Ovary (tissue), 9 donors: Measurements from ENCODE around the gene GNB5. TPM values are rescaled to one million over a fixed set of nuclear protein-coding genes. Genes with fewer than 3 reads are reported as not detected.

Experiments
- DNase-seq, 5 donors: peaks; one replicate each; pipeline ENCODE4 v3.0.0-alpha.2; 2019 to 2020
- H3K27ac ChIP-seq, 2 donors: fragments of 200-600 bp; one replicate each; pipeline versions ENCODE4 v1.5.1 to v1.8.0; 2019 to 2022
- H3K27me3 ChIP-seq: fragments of 200-600 bp; one replicate; pipeline ENCODE4 v1.8.0; 2022
- H3K36me3 ChIP-seq: fragments of 200-600 bp; sonication (generic); one replicate; pipeline ENCODE4 v1.5.1; 2019
- H3K4me1 ChIP-seq: one replicate; pipeline ENCODE4 v1.8.1; 2013; ENCODE audit warnings: mild to moderate bottlenecking, moderate library complexity; ENCODE audit not compliant: insufficient read depth
- H3K4me3 ChIP-seq: fragments of 200-600 bp; sonication (generic); one replicate; pipeline ENCODE4 v1.5.1; 2017
- H3K9me3 ChIP-seq, 2 donors: fragments of 200-600 bp in 1 of 2; sonication (generic) in 1 of 2; one replicate each; pipeline versions ENCODE4 v1.5.1 to v1.8.1; 2013 to 2019; ENCODE audit warnings: mild to moderate bottlenecking in 1 of 2, moderate library complexity in 1 of 2
- EP300 ChIP-seq: sonication (generic); formaldehyde crosslinking; IDR thresholded peaks from one replicate; pipeline ENCODE4 v1.6.1; 2017; ENCODE audit warnings: antibody characterized with exemption
- POLR2A ChIP-seq: fragments of 450-650 bp; IDR thresholded peaks from one replicate; pipeline ENCODE4 v1.6.1; 2017; ENCODE audit warnings: antibody characterized with exemption, mild to moderate bottlenecking, moderate library complexity
- WGBS, 3 donors: extraction: QIAGEN DNeasy Blood & Tissue Kit in 1 of 3; methylation state at CpG; one replicate each; pipeline versions ENCODE4 v1.1.5 to v1.1.7; 2013 to 2017; 5-methylcytosine and 5-hydroxymethylcytosine counted together
- intact Hi-C, 4 donors: fragments of 100-400 bp; cut with DNase I; formaldehyde crosslinking; loops; one replicate each; pipeline versions ENCODE4 v1.11.0 to v1.15.1; 2022 to 2023
- polyA plus RNA-seq, 2 donors: library from polyadenylated mRNA; stranded (reverse); fragments of 200-250 nt in 1 of 2; fragments of 350-450 nt in 1 of 2; fragmentation: Illumina TruSeq in 1 of 2; extraction: RNeasy Lipid Tissue Mini Kit (QIAGEN cat#74804) in 1 of 2; gene quantifications; one replicate each; pipeline ENCODE4 v1.2.3, GENCODE V29; 2013 to 2014
- total RNA-seq, 7 donors: library from RNA; depleted of rRNA in 2 of 7; stranded (reverse); fragments of >200 nt in 2 of 7; fragmentation: NEBNext Ultra II Directional in 3 of 7; extraction: Animal tissue kit (Norgen Biotek cat#: 25700) in 3 of 7; gene quantifications; one replicate each; pipeline versions ENCODE4 v1.1.0 to v1.2.4, GENCODE V29; 2016 to 2023
- TF ChIP-seq, protein P1 (sequence below), 3 donors: fragments of 450-650 bp in 2 of 3; fragments of 200-600 bp in 1 of 3; IDR thresholded peaks; one replicate each; pipeline versions ENCODE4 v1.5.1 to v1.8.0; 2016 to 2022; ENCODE audit warnings: antibody characterized with exemption in 3 of 3, mild to moderate bottlenecking in 1 of 3
- donor health status: DM: no; HTN: no; CAD: no; lungs with moderate emphysema.
- donor health status: DM: no; HTN: no; CAD: no.
- donor health status: Bipolar disorder and iron deficiency.
- donor health status: DM: yes; HTN: yes; CAD: no.
- donor health status: DM: no; HTN: no; CAD: no.
- donor health status: DM: yes; HTN: yes; CAD: no.

GNB5 gene
- total and polyA plus RNA-seq, 9 donors = 49.2 to 101 (median 64.8) TPM

DNA sequence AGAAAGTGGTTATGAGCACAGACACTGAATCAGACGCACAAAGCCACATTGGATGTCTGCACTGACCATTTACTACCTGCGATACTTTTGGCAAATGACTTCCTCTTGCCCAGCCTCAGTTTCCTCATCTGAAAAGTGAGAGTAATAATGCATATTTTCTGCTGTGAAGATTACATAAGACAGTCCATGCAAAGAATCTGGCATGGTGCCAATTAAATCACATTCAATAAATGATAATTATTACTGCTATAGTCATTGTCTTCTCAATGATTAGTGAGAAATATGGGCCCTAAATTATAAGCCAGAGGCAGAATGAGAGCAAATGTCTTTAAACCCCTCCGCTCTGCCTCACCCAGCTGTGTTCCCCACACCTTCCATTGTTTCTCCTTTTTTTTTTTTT lies 62.6 kb downstream of the GNB5 start:
- no peaks in the 10 kb centered on the region for H3K36me3 ChIP-seq
- no peaks in the 10 kb centered on the region for H3K4me1 ChIP-seq
- no peak for TF ChIP-seq EP300
- TF ChIP-seq, protein P1, sequence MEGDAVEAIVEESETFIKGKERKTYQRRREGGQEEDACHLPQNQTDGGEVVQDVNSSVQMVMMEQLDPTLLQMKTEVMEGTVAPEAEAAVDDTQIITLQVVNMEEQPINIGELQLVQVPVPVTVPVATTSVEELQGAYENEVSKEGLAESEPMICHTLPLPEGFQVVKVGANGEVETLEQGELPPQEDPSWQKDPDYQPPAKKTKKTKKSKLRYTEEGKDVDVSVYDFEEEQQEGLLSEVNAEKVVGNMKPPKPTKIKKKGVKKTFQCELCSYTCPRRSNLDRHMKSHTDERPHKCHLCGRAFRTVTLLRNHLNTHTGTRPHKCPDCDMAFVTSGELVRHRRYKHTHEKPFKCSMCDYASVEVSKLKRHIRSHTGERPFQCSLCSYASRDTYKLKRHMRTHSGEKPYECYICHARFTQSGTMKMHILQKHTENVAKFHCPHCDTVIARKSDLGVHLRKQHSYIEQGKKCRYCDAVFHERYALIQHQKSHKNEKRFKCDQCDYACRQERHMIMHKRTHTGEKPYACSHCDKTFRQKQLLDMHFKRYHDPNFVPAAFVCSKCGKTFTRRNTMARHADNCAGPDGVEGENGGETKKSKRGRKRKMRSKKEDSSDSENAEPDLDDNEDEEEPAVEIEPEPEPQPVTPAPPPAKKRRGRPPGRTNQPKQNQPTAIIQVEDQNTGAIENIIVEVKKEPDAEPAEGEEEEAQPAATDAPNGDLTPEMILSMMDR (IDR thresholded peaks at IDR 0.05) = no peak
- no peak for TF ChIP-seq POLR2A
- no peaks in the 10 kb centered on the region for H3K9me3 ChIP-seq
- no peaks in the 10 kb centered on the region for H3K27me3 ChIP-seq
- no peak overlapping the region for H3K27ac ChIP-seq
- intact Hi-C loops = no loop called here
- 95 to 99% (median 95%) methylated on average over 3 of the region's 3 CpGs for WGBS, 3 donors
- DNase-seq = no peak
- H3K4me3 ChIP-seq = no peak overlapping the region

DNA sequence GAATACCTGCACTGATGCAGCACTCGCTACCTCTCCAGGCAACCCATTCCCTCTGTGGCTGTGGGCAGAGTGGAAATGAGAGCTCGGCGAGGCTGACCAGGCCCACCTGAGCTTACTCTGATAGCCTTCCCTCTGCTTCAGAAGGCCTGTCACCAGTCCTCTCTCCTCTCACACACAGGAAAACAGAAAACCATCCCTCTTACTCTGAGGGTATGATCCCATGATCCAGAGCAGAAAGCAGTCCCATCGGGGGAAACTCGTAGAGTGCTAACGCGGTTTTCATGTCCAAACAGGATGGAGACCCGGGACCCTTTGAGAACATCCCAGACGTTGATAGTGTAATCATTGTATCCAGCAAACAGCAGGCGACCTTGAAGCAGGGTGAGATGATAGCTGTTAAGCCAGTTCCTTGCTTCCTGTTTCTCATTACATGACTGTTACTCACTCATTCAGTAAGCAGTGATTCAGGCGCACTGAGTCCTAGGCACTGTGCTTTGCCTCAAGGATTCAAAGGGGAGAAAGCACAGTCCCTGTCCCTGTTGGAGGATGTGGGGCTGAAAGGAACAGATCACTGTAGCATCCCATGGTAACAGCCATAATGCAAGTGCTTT lies 66.8 kb downstream of the GNB5 start:
- no peaks in the 10 kb centered on the region for H3K9me3 ChIP-seq
- H3K27ac ChIP-seq = no peak overlapping the region
- intact Hi-C loops = no loop called here
- 65 to 77% (median 69%) methylated on average over 11 of the region's 11 CpGs for WGBS, 3 donors
- H3K36me3 ChIP-seq = no peaks in the 10 kb centered on the region
- TF ChIP-seq EP300 = no peak
- TF ChIP-seq, protein P1 (IDR thresholded peaks at IDR 0.05) = no peak
- no peak for TF ChIP-seq POLR2A
- no peaks in the 10 kb centered on the region for H3K4me1 ChIP-seq
- DNase-seq = no peak
- no peak overlapping the region for H3K4me3 ChIP-seq
- H3K27me3 ChIP-seq = no peaks in the 10 kb centered on the region

DNA sequence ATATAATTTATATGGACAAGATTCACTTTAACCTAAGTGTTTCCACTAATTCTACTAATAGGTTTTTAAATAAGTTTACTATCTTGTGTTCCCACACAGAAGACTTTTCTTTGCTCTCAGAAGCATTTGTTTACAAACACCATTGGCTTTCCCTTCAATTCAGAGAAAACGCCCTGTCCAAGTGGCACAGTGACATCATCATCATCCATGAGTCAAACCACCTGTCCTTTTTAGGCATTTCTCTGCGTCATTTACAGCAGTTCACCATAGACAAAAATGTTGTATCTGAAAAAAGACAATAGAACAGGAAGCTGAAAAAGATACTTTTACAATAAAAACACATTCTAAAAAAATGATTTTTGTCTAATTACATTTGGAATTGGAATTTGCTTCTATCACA lies 69.3 kb downstream of the GNB5 start:
- no peaks in the 10 kb centered on the region for H3K9me3 ChIP-seq
- no peaks in the 10 kb centered on the region for H3K27me3 ChIP-seq
- H3K4me1 ChIP-seq = no peaks in the 10 kb centered on the region
- no peak overlapping the region for H3K4me3 ChIP-seq
- TF ChIP-seq, protein P1 (IDR thresholded peaks at IDR 0.05) = no peak
- TF ChIP-seq EP300 (no peak), POLR2A (no peak)
- no peaks in the 10 kb centered on the region for H3K36me3 ChIP-seq
- no peak for DNase-seq
- intact Hi-C loops = no loop called here
- WGBS, 3 donors = 78 to 83% (median 81%) methylated on average over 2 of the region's 2 CpGs
- H3K27ac ChIP-seq = no peak overlapping the region

DNA sequence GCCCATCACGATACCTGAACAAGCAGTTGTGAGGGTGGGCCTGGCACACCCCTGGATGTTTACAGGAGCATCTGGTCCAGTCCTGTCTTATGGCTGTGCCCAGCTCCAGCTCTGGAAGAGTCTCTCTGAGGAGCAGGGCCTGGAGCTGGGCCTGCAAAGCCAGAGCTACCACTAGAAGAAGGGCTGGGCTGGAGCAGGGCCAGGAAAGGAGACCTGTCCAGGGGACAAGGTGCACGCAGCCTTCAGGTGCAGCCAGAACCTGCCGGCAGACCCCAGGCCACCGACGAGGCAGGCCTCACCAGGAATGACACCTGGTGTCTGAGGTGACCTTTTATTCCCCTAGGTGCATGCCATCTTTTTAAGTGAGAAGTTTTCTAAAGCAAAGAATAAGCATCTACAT lies 70.2 kb downstream of the GNB5 start:
- 90 to 97% (median 92%) methylated on average over 5 of the region's 5 CpGs for WGBS, 3 donors
- intact Hi-C loops = no loop called here
- TF ChIP-seq, protein P1 (IDR thresholded peaks at IDR 0.05) = no peak
- TF ChIP-seq EP300 (no peak), POLR2A (no peak)
- Histone ChIP-seq H3K36me3 (no peaks in the 10 kb centered on the region), H3K4me3 (no peak overlapping the region), H3K27me3 (no peaks in the 10 kb centered on the region), H3K27ac (no peak overlapping the region), H3K4me1 (no peaks in the 10 kb centered on the region), H3K9me3 (no peaks in the 10 kb centered on the region)
- no peak for DNase-seq
